NCI-H1417 (cell line): Measurements from ENCODE around the gene ANKK1.

Source experiments
- DNase-seq, 3 experiments: peaks; one replicate each; lab custom pipeline; 2025; lab: John Stamatoyannopoulos, UW

The ANKK1 gene

GRCh38 chr11:113378692-113379091 lies 8.9 kb upstream of the ANKK1 start:
- DNase-seq: no peak

DNA sequence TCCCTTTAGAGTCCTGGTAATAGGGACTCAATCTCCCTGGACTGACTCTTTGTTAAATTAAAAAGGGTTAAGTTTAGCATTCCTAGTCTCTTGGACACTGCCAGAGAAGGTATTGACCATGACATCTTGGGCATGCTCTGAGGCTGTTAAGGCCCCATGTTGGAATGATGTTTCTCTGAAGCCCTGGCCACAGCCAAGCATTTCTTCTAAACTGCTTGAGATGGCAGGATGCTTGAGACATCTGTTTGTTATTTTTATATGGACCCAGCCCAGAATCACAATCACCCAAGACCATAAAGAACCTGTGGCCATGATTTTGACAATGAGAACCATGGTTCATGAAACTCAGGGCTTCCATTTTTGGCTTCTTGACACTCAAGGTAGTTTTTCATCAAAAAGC lies 5.5 kb upstream of the ANKK1 start:
- DNase-seq: no peak

DNA sequence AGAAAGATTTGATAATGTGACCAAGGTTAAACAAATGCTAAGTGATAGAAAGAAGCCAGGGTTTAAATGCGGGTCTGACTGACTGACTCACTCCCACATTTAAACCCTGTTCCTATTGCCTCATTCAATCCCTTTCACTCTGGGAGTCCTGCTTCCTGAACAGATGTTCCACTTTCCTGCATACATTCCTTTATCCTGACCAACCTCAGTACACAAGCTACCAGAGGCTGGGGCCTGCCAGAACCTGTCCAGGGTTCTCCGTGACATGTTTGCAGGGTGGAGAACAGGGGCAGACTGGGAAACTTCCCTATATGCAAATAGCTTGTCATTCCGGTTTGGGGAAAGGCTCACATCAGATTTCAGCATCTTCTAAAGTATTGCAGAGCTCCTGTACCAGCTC lies 3.0 kb upstream of the ANKK1 start:
- DNase-seq: peak in 2 of 3 experiments; percentile 41 to 62

- DNase-seq: peak in 1 of 3 experiments; percentile 25
These were observed 1.8 kb upstream of the ANKK1 start for GRCh38 chr11:113385749-113386148.

GRCh38 chr11:113386866-113387265 lies 713 bp upstream of the ANKK1 start:
- no peak for DNase-seq

DNA sequence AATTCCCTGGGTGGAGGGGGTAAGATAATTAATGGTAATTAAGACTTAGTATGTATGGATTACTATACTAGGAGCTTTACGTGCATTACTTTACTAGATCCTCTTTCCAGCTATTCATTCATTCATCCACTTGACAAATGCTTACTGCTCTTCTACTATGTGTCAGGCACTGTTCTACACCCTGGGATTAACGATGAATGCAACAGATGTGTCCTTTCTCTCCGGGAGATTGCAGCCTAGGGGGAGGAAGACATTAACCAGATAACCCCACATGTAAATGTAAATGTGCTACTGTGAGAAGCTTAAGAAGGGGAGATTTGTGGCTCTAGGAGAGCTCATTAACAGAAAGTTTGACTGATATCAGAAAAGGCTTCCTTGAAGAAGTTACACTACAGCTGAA lies 1.7 kb downstream of the ANKK1 start:
- no peak for DNase-seq

GRCh38 chr11:113392236-113392921 lies 4.8 kb downstream of the ANKK1 start:
- DNase-seq: no peak

GRCh38 chr11:113393501-113393985 lies 6.0 kb downstream of the ANKK1 start:
- no peak for DNase-seq

- no peak for DNase-seq
These were observed 7.3 kb downstream of the ANKK1 start for GRCh38 chr11:113394919-113395318.

DNA sequence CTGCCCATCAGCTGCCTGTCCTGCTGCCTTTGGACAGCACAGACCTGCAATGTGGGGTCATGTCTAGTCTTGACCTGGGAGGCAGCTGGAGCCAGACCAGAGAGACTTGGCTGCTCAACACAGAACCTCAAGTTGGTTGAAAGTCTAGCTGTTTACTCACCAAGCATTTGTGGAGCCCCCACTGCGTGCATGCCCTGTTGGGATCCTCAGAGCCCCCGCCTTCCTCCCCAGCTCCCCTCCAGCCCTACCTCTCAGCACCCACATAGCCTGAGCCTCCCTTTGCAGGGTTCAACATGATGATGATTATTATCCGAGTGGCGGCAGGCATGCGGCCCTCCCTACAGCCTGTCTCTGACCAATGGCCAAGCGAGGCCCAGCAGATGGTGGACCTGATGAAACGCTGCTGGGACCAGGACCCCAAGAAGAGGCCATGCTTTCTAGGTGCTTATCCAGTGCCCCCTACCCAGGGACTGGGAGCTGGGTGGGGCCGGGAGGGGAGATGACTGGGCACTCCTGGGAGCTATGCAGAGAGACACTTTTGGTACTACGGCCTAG lies 8.3 kb downstream of the ANKK1 start:
- DNase-seq: no peak

DNA sequence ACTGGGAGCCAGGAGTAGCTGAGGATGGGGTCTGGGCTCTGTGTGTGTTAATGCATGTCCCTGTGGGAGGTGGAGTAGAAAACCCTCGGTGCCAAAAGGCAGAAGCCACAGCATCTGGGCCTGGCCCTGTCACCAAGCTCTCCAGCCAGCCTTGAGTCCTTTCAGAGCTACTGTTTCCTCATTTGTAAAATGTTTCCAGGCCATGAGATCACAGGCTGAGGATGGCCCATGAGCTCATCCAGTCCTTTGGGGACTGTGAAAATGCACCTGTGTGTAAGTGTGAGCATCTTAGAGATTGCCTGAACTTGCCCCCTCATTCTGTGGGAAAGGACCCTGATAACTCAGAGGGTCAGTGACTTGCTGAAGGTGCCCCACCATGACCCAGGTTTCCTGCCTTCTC lies 9.1 kb downstream of the ANKK1 start:
- no peak for DNase-seq

DNA sequence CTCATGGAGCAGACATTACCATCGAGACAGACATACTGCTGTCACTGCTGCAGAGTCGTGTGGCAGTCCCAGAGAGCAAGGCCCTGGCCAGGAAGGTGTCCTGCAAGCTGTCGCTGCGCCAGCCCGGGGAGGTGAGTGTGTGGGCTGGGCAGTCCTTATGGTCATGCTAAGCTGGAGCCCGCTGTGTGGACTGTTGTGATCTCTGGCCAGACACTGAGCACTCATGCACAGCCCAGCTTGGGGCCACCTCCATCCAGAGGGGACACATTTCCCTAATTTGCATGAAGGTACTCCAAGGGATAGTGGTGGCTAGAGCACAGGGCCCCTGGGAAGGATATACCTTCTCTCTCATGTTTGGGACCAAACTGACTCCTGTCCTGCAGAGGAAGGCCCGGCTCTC lies 9.6 kb downstream of the ANKK1 start:
- no peak for DNase-seq

DNA sequence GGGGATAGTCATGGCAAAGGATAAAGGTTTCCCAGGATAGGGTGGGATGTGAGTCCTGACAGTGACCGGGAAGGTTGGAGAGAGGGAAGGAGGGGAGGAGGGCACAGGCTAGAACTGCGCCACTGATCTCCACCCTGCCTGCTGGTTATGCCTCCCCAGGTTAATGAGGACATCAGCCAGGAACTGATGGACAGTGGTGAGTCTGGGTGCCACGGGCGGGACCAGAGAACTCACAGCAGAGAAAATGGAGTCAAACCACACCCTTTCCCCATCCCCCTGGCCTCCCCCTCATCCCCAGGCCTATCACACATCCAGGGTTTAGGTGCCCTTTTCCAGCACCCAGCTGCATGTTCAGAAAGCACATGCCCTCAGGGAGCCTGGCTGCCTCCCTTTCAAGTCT lies 10.2 kb downstream of the ANKK1 start:
- DNase-seq: peak in 1 of 3 experiments; percentile 11

GRCh38 chr11:113398669-113399430 lies 11.3 kb downstream of the ANKK1 start:
- no peak for DNase-seq

- DNase-seq: no peak
These were observed 13.2 kb downstream of the ANKK1 start for GRCh38 chr11:113400631-113401230.

DNA sequence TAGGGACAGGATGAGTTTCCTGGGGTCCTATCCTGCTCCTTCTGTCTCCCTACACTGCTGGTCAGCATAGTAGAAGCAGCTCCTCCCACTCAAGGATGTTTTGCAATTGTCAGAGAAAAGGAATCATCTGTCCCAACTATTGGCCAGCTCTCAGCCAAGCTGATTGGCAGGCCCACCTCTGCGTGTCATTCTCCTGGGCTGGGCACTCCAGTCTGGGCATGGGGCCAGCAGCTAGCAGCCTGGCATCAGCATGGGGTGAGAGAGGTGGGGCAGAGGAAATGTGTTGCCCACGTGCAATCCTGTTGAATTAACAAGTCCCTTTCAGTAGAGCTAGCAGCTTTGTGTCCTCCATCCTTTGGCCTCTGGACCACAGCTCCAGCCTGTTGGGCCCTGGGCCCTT lies 14.1 kb downstream of the ANKK1 start:
- DNase-seq: peak; percentile 74 to 97 (median 92)

DNA sequence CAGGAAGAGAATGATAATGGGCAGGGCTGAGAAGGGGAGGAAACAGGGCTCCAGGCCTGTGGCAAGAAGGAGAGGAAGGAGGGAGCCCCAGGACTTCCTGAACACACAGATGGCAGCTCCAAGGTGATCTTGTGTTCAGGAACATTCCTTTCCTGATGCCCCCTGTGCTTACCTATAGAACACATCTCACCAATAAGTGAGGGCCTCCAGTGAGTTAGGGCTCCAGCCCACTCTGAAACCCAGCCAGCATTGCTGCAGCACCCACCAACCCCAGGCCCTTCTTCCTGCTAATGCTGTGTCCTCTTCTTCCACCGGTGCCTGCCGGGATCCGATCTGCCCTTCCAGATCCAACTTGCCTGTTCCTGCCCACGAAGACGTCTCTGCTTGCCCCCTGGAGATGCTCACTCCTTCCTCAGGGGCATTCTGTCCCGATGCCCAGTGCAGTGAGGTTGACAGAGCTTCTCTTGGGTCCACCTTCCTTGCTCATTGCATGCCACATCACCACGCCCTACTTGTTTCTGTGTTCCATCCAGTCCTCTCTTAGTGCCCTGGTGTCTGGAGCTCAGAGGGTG lies 17.4 kb downstream of the ANKK1 start:
- DNase-seq: no peak

GRCh38 chr11:113405724-113406478 lies 18.3 kb downstream of the ANKK1 start:
- no peak for DNase-seq

DNA sequence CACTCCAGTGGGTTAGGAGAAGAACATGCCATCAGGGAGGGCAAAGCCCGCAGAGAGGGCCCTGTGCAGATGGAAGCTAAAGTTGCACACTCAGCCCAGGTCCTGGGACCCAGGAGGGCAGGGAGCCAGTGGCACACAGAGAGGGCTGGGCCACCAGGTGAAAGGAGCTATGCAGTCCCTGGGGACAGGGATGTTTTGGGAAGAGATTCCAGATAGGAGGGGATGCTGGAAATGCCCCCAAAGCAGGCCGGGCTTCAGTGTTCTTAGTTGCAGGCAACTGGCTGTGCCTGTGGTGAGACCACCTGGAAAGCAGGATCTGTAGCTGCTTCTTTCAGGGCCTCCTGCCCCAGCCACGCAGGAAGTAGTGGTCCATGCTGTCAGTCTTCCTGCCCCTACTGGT lies 19.6 kb downstream of the ANKK1 start:
- DNase-seq: no peak

- no peak for DNase-seq
These were observed 20.6 kb downstream of the ANKK1 start for GRCh38 chr11:113408206-113408605.

- no peak for DNase-seq
These were observed 21.3 kb downstream of the ANKK1 start for GRCh38 chr11:113408887-113409286.

DNA sequence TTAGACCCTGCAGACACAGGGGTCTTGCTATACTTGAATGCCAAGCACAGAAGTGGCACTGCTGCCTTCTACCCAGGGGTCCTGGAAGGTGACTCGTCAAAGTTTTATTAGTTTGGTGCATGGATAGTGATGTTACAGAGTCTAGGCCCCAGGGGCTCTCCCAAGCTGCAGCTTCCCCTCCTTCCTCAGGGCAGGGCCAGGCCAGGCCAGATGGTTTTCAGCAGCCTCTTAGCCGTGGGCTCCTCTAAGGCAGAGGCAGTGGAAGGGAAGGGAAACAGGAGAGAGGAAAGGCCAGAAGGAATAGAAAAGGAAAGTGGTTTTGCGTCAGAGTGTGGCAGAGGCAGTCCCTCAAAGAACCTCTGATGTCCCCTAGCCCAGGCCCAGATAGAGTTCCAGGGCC lies 21.9 kb downstream of the ANKK1 start:
- DNase-seq: no peak
